ENCODE data around the gene ZNF136.

Gene ZNF136

GRCh38 chr19:12156223-12157058, 6.5 kb upstream of the ZNF136 start, which contains the start of gene ZNF625:
ZNF625 (minus strand) TSS chr19:12156734; CDS start chr19:12156558, 176 bp downstream.
- H3K9me3 Mint-ChIP-seq: peaks cover 12% of the 10 kb centered on the region
- peaks cover 23% of the 10 kb centered on the region for H3K36me3 Mint-ChIP-seq (ENCODE audit: low read depth)
- peak within 1 kb of the TSS; percentile 78 for H3K27ac Mint-ChIP-seq
- H3K27me3 Mint-ChIP-seq (ENCODE audit: low read depth): no peaks in the 10 kb centered on the region
- peak within 1 kb of the TSS; percentile 73 for H3K4me3 Mint-ChIP-seq
- H3K4me1 Mint-ChIP-seq (ENCODE audit: low read depth): peaks cover 12% of the 10 kb centered on the region
- DNase-seq (ENCODE audit: low spot score): peak; percentile 57

- Mint-ChIP-seq H3K27ac (no peak overlapping the region), H3K36me3 (ENCODE audit: low read depth) (peaks cover 8% of the 10 kb centered on the region), H3K27me3 (ENCODE audit: low read depth) (no peaks in the 10 kb centered on the region), H3K4me3 (no peak overlapping the region), H3K4me1 (ENCODE audit: low read depth) (peaks cover 21% of the 10 kb centered on the region), H3K9me3 (no peaks in the 10 kb centered on the region)
- no peak for DNase-seq (ENCODE audit: low spot score)
These were observed 3.0 kb upstream of the ZNF136 start for GRCh38 chr19:12159773-12160414.

GRCh38 chr19:12162513-12162881, 399 bp upstream of the ZNF136 start:
- H3K27me3 Mint-ChIP-seq (ENCODE audit: low read depth): no peaks in the 10 kb centered on the region
- H3K4me1 Mint-ChIP-seq (ENCODE audit: low read depth): peaks cover 24% of the 10 kb centered on the region
- H3K27ac Mint-ChIP-seq: peak overlapping the region; percentile 94
- peaks cover 24% of the 10 kb centered on the region for H3K36me3 Mint-ChIP-seq (ENCODE audit: low read depth)
- H3K9me3 Mint-ChIP-seq: peaks cover 5% of the 10 kb centered on the region
- no peak for DNase-seq (ENCODE audit: low spot score)
- peak overlapping the region; percentile 81 for H3K4me3 Mint-ChIP-seq

- H3K27me3 Mint-ChIP-seq (ENCODE audit: low read depth): no peaks in the 10 kb centered on the region
- peaks cover 5% of the 10 kb centered on the region for H3K9me3 Mint-ChIP-seq
- DNase-seq (ENCODE audit: low spot score): no peak
- peak overlapping the region; percentile 99 for H3K4me3 Mint-ChIP-seq
- H3K4me1 Mint-ChIP-seq (ENCODE audit: low read depth): peaks cover 24% of the 10 kb centered on the region
- H3K27ac Mint-ChIP-seq: peak overlapping the region; percentile 99
- peaks cover 33% of the 10 kb centered on the region for H3K36me3 Mint-ChIP-seq (ENCODE audit: low read depth)
These were observed 930 bp downstream of the ZNF136 start for GRCh38 chr19:12163826-12164225.

GRCh38 chr19:12166626-12167025, 3.7 kb downstream of the ZNF136 start:
- H3K4me1 Mint-ChIP-seq (ENCODE audit: low read depth): peaks cover 24% of the 10 kb centered on the region
- no peak overlapping the region for H3K4me3 Mint-ChIP-seq
- H3K27me3 Mint-ChIP-seq (ENCODE audit: low read depth): no peaks in the 10 kb centered on the region
- peaks cover 53% of the 10 kb centered on the region for H3K36me3 Mint-ChIP-seq (ENCODE audit: low read depth)
- DNase-seq (ENCODE audit: low spot score): no peak
- peaks cover 5% of the 10 kb centered on the region for H3K9me3 Mint-ChIP-seq
- H3K27ac Mint-ChIP-seq: no peak overlapping the region

GRCh38 chr19:12180377-12180776, 17.5 kb downstream of the ZNF136 start:
- Mint-ChIP-seq H3K27me3 (ENCODE audit: low read depth) (no peaks in the 10 kb centered on the region), H3K27ac (no peak overlapping the region), H3K4me1 (ENCODE audit: low read depth) (no peaks in the 10 kb centered on the region), H3K36me3 (ENCODE audit: low read depth) (peaks cover 74% of the 10 kb centered on the region), H3K4me3 (no peak overlapping the region), H3K9me3 (peaks cover 68% of the 10 kb centered on the region)
- no peak for DNase-seq (ENCODE audit: low spot score)

- Mint-ChIP-seq H3K4me3 (no peak overlapping the region), H3K27ac (no peak overlapping the region), H3K4me1 (ENCODE audit: low read depth) (no peaks in the 10 kb centered on the region), H3K9me3 (peaks cover 78% of the 10 kb centered on the region), H3K27me3 (ENCODE audit: low read depth) (no peaks in the 10 kb centered on the region), H3K36me3 (ENCODE audit: low read depth) (peaks cover 87% of the 10 kb centered on the region)
- DNase-seq (ENCODE audit: low spot score): no peak
These were observed 24.7 kb downstream of the ZNF136 start for GRCh38 chr19:12187625-12188024.

- H3K36me3 Mint-ChIP-seq (ENCODE audit: low read depth): peaks cover 39% of the 10 kb centered on the region
- no peaks in the 10 kb centered on the region for H3K4me1 Mint-ChIP-seq (ENCODE audit: low read depth)
- no peaks in the 10 kb centered on the region for H3K27me3 Mint-ChIP-seq (ENCODE audit: low read depth)
- peak overlapping the region; percentile 15 for H3K27ac Mint-ChIP-seq
- peaks cover 53% of the 10 kb centered on the region for H3K9me3 Mint-ChIP-seq
- peak overlapping the region; percentile 29 for H3K4me3 Mint-ChIP-seq
- DNase-seq (ENCODE audit: low spot score): peak; percentile 13
These were observed 32.2 kb downstream of the ZNF136 start for GRCh38 chr19:12194827-12195731.

GRCh38 chr19:12198136-12198535, 35.2 kb downstream of the ZNF136 start:
- Mint-ChIP-seq H3K4me3 (no peak overlapping the region), H3K27me3 (ENCODE audit: low read depth) (no peaks in the 10 kb centered on the region), H3K27ac (no peak overlapping the region), H3K36me3 (ENCODE audit: low read depth) (peaks cover 20% of the 10 kb centered on the region), H3K4me1 (ENCODE audit: low read depth) (no peaks in the 10 kb centered on the region), H3K9me3 (peaks cover 54% of the 10 kb centered on the region)
- DNase-seq (ENCODE audit: low spot score): no peak

- peaks cover 12% of the 10 kb centered on the region for H3K36me3 Mint-ChIP-seq (ENCODE audit: low read depth)
- H3K4me1 Mint-ChIP-seq (ENCODE audit: low read depth): no peaks in the 10 kb centered on the region
- DNase-seq (ENCODE audit: low spot score): no peak
- peaks cover 60% of the 10 kb centered on the region for H3K9me3 Mint-ChIP-seq
- no peaks in the 10 kb centered on the region for H3K27me3 Mint-ChIP-seq (ENCODE audit: low read depth)
- no peak overlapping the region for H3K27ac Mint-ChIP-seq
- no peak overlapping the region for H3K4me3 Mint-ChIP-seq
These were observed 37.0 kb downstream of the ZNF136 start for GRCh38 chr19:12199757-12200419.

GRCh38 chr19:12202250-12202649, 39.4 kb downstream of the ZNF136 start:
- H3K4me1 Mint-ChIP-seq (ENCODE audit: low read depth): no peaks in the 10 kb centered on the region
- H3K27me3 Mint-ChIP-seq (ENCODE audit: low read depth): no peaks in the 10 kb centered on the region
- H3K4me3 Mint-ChIP-seq: no peak overlapping the region
- no peak overlapping the region for H3K27ac Mint-ChIP-seq
- H3K36me3 Mint-ChIP-seq (ENCODE audit: low read depth): peaks cover 8% of the 10 kb centered on the region
- DNase-seq (ENCODE audit: low spot score): peak; percentile 8
- H3K9me3 Mint-ChIP-seq: peaks cover 60% of the 10 kb centered on the region

GRCh38 chr19:12205296-12205695, 42.4 kb downstream of the ZNF136 start:
- Mint-ChIP-seq H3K4me3 (no peak overlapping the region), H3K27ac (no peak overlapping the region), H3K27me3 (ENCODE audit: low read depth) (no peaks in the 10 kb centered on the region), H3K4me1 (ENCODE audit: low read depth) (no peaks in the 10 kb centered on the region), H3K9me3 (peaks cover 68% of the 10 kb centered on the region), H3K36me3 (ENCODE audit: low read depth) (peaks cover 5% of the 10 kb centered on the region)
- no peak for DNase-seq (ENCODE audit: low spot score)

- peaks cover 66% of the 10 kb centered on the region for H3K9me3 Mint-ChIP-seq
- H3K36me3 Mint-ChIP-seq (ENCODE audit: low read depth): peaks cover 6% of the 10 kb centered on the region
- no peaks in the 10 kb centered on the region for H3K27me3 Mint-ChIP-seq (ENCODE audit: low read depth)
- no peak for DNase-seq (ENCODE audit: low spot score)
- no peak overlapping the region for H3K27ac Mint-ChIP-seq
- H3K4me1 Mint-ChIP-seq (ENCODE audit: low read depth): no peaks in the 10 kb centered on the region
- H3K4me3 Mint-ChIP-seq: no peak overlapping the region
These were observed 45.3 kb downstream of the ZNF136 start for GRCh38 chr19:12208221-12208620.

All from T-helper 2 cell treated with Interferon-gamma antibody and Interleukin-4, amounts not matched to agents 5 μg/mL and 100 μg/mL, for 36 hours (primary cell).